H1 (cell line): ENCODE data around the gene AKAP12. TPM values are rescaled to one million over a fixed set of nuclear protein-coding genes. Genes with fewer than 3 reads are reported as not detected.

ENCODE experiments used
- CTCF ChIA-PET: fragments of 300-600 bp; sonication (Branson Sonifier 250); formaldehyde crosslinking; loops from one replicate; lab custom pipeline; 2021; ENCODE audit not compliant: partially characterized antibody; lab: Charles Lee
- POLR2A ChIA-PET: fragments of 300-600 bp; sonication (Branson Sonifier 250); formaldehyde crosslinking; loops from one replicate; lab custom pipeline; 2021; ENCODE audit warnings: inconsistent platforms; ENCODE audit not compliant: partially characterized antibody; lab: Charles Lee
- DNase-seq, 2 experiments: peaks; one replicate each; pipeline versions ENCODE4 v3.0.0 to v3.0.0-alpha.2; 2010 to 2022; ENCODE audit warnings: low spot score in 2 of 2, low read depth in 1 of 2, mixed read lengths in 1 of 2
- FAIRE-seq: peaks from 2 replicates; lab custom pipeline; 2011; peaks lifted over from hg19 to GRCh38; lab: Jason Lieb, UNC
- H2AFZ ChIP-seq: 2 replicates; pipeline ENCODE4 v1.8.1; 2012; ENCODE audit warnings: low read length, inconsistent platforms
- H2AK5ac ChIP-seq: 2 replicates; pipeline ENCODE4 v1.6.1; 2013; ENCODE audit warnings: low read depth, low read length
- H2BK120ac ChIP-seq: replicated peaks from 2 replicates; pipeline ENCODE3; 2013; ENCODE audit warnings: low read depth, low read length, inconsistent platforms
- H2BK12ac ChIP-seq: 2 replicates; pipeline ENCODE4 v1.6.1; 2013; ENCODE audit warnings: low read depth, low read length
- H2BK15ac ChIP-seq: 2 replicates; pipeline ENCODE4 v1.6.1; 2013; ENCODE audit warnings: low read length
- H2BK20ac ChIP-seq: 2 replicates; pipeline ENCODE4 v1.6.1; 2013; ENCODE audit warnings: low read length
- H2BK5ac ChIP-seq: 2 replicates; pipeline ENCODE4 v1.6.1; 2013; ENCODE audit warnings: low read depth, low read length
- H3K14ac ChIP-seq: 2 replicates; pipeline ENCODE4 v1.6.1; 2013; ENCODE audit warnings: inconsistent platforms; ENCODE audit not compliant: insufficient read length
- H3K18ac ChIP-seq: 2 replicates; pipeline ENCODE4 v1.6.1; 2013; ENCODE audit warnings: low read length; ENCODE audit errors: extremely low read depth
- H3K23ac ChIP-seq: 2 replicates; pipeline ENCODE4 v1.6.1; 2013; ENCODE audit warnings: inconsistent platforms; ENCODE audit not compliant: insufficient read length
- H3K23me2 ChIP-seq: 2 replicates; pipeline ENCODE4 v1.6.1; 2013; ENCODE audit warnings: low read depth, low read length
- H3K27ac ChIP-seq: 2 replicates; pipeline ENCODE4 v1.6.1; 2011; ENCODE audit warnings: low read depth, low read length, inconsistent platforms
- H3K27me3 ChIP-seq, 4 experiments: replicated peaks in 1 of 4; 1 replicate in 1 of 4; 2 replicates in 3 of 4; pipeline versions ENCODE4 v1.6.1 to v1.8.1; 2011 to 2013; ENCODE audit warnings: low read length in 3 of 4, mild to moderate bottlenecking in 3 of 4, inconsistent platforms in 2 of 4, mixed read lengths in 2 of 4, moderate library complexity in 1 of 4; ENCODE audit not compliant: control insufficient read depth in 3 of 4, insufficient read depth in 3 of 4; ENCODE audit errors: extremely low read depth in 1 of 4
- H3K36me3 ChIP-seq, 4 experiments: 2 replicates each; pipeline versions ENCODE4 v1.6.1 to v1.8.1; 2011 to 2013; ENCODE audit warnings: mild to moderate bottlenecking in 4 of 4, low read length in 3 of 4, moderate library complexity in 2 of 4, control low read depth in 1 of 4, inconsistent platforms in 1 of 4; ENCODE audit not compliant: insufficient read depth in 4 of 4, control insufficient read depth in 2 of 4
- H3K4ac ChIP-seq: replicated peaks from 2 replicates; pipeline ENCODE3; 2013; ENCODE audit warnings: low read length, low read depth, mixed read lengths, inconsistent platforms; ENCODE audit not compliant: insufficient read length
- H3K4me1 ChIP-seq, 4 experiments: replicated peaks in 1 of 4; 1 replicate in 1 of 4; 2 replicates in 3 of 4; pipeline versions ENCODE4 v1.6.1 to v1.8.1; 2011 to 2013; ENCODE audit warnings: low read length in 3 of 4, inconsistent platforms in 2 of 4, mixed read lengths in 1 of 4; ENCODE audit not compliant: insufficient read depth in 4 of 4, control insufficient read depth in 3 of 4
- H3K4me2 ChIP-seq, 2 experiments: 2 replicates each; pipeline versions ENCODE4 v1.6.1 to v1.8.1; 2011 to 2013; ENCODE audit warnings: low read depth in 2 of 2, low read length in 2 of 2, control low read depth in 1 of 2, inconsistent platforms in 1 of 2, mild to moderate bottlenecking in 1 of 2; ENCODE audit not compliant: insufficient read depth in 1 of 2
- H3K4me3 ChIP-seq, 4 experiments: fragments of 200-600, 300-600 bp in 1 of 4; sonication (generic), shearing (Covaris generic), sonication (Bioruptor Twin) in 1 of 4; 2 replicates each; pipeline versions ENCODE4 v1.5.1 to v1.8.1; 2011 to 2016; ENCODE audit warnings: low read length in 4 of 4, low read depth in 3 of 4, control low read depth in 2 of 4, inconsistent platforms in 2 of 4, mild to moderate bottlenecking in 2 of 4, mixed read lengths in 1 of 4, moderate library complexity in 1 of 4; ENCODE audit not compliant: insufficient read depth in 2 of 4; ENCODE audit errors: extremely low read depth in 1 of 4
- H3K56ac ChIP-seq: replicated peaks from 2 replicates; pipeline ENCODE3; 2013; ENCODE audit warnings: low read depth, mild to moderate bottlenecking, mixed read lengths, low read length, inconsistent platforms; ENCODE audit not compliant: insufficient read length
- H3K79me1 ChIP-seq: 2 replicates; pipeline ENCODE4 v1.6.1; 2013; ENCODE audit warnings: low read depth, low read length, control low read depth
- H3K79me2 ChIP-seq, 2 experiments: 2 replicates each; pipeline versions ENCODE4 v1.6.1 to v1.8.1; 2012 to 2013; ENCODE audit warnings: low read length in 2 of 2, mild to moderate bottlenecking in 2 of 2, inconsistent platforms in 1 of 2; ENCODE audit not compliant: insufficient read depth in 2 of 2, control insufficient read depth in 1 of 2
- H3K9ac ChIP-seq, 4 experiments: replicated peaks in 1 of 4; 1 replicate in 1 of 4; 2 replicates in 3 of 4; pipeline versions ENCODE4 v1.6.1 to v1.8.1; 2011 to 2013; ENCODE audit warnings: low read depth in 3 of 4, low read length in 3 of 4, control low read depth in 2 of 4, mild to moderate bottlenecking in 2 of 4, moderate library complexity in 2 of 4, inconsistent platforms in 1 of 4; ENCODE audit errors: extremely low read depth in 1 of 4
- H3K9me3 ChIP-seq, 2 experiments: 2 replicates each; pipeline versions ENCODE4 v1.6.1 to v1.8.1; 2012 to 2013; ENCODE audit warnings: mild to moderate bottlenecking in 2 of 2, moderate library complexity in 2 of 2, control low read depth in 1 of 2, inconsistent platforms in 1 of 2, low read depth in 1 of 2, low read length in 1 of 2, mixed read lengths in 1 of 2; ENCODE audit not compliant: insufficient read depth in 2 of 2
- H4K20me1 ChIP-seq, 2 experiments: replicated peaks in 1 of 2; 2 replicates each; pipeline versions ENCODE3 to v1.8.1; 2011 to 2013; ENCODE audit warnings: inconsistent platforms in 2 of 2, low read length in 2 of 2, mild to moderate bottlenecking in 1 of 2; ENCODE audit not compliant: insufficient read depth in 2 of 2, control insufficient read depth in 1 of 2
- H4K5ac ChIP-seq: 2 replicates; pipeline ENCODE4 v1.6.1; 2013; ENCODE audit warnings: low read length, low read depth, mixed read lengths, inconsistent platforms; ENCODE audit not compliant: insufficient read length
- H4K8ac ChIP-seq: 2 replicates; pipeline ENCODE4 v1.8.0; 2013; ENCODE audit warnings: mild to moderate bottlenecking, moderate library complexity, low read length, inconsistent platforms; ENCODE audit not compliant: insufficient read depth; ENCODE audit errors: extremely low read depth
- H4K91ac ChIP-seq: replicated peaks from 2 replicates; pipeline ENCODE3; 2013; ENCODE audit warnings: low read length, mixed read lengths, inconsistent platforms; ENCODE audit not compliant: insufficient read length
- CTBP2 ChIP-seq: IDR thresholded peaks from 2 replicates; pipeline ENCODE4 v1.7.0; 2011; ENCODE audit warnings: borderline replicate concordance, mild to moderate bottlenecking, moderate library complexity, mixed read lengths, low read length; ENCODE audit not compliant: insufficient read depth, insufficient read length
- GABPA ChIP-seq: IDR thresholded peaks from 2 replicates; pipeline ENCODE4 v1.6.1; 2011; ENCODE audit warnings: mild to moderate bottlenecking, low read length, moderate library complexity, borderline replicate concordance; ENCODE audit not compliant: insufficient read depth
- PHF8 ChIP-seq: fragments of 200-600 bp; sonication (generic); conservative IDR thresholded peaks from 2 replicates; pipeline ENCODE4 v1.7.1; 2012; ENCODE audit warnings: low read depth, mild to moderate bottlenecking, inconsistent platforms, low read length, moderate library complexity
- SIN3A ChIP-seq, 2 experiments: IDR thresholded peaks in 1 of 2; conservative IDR thresholded peaks in 1 of 2; 2 replicates each; pipeline ENCODE4 v1.6.1; 2011 to 2012; ENCODE audit warnings: low read length in 2 of 2, improper control_type of control experiment in 1 of 2, low read depth in 1 of 2, mild to moderate bottlenecking in 1 of 2
- SIX5 ChIP-seq: IDR thresholded peaks from 2 replicates; pipeline ENCODE4 v1.6.1; 2011; ENCODE audit warnings: mild to moderate bottlenecking, low read depth, low read length
- YY1 ChIP-seq: IDR thresholded peaks from 2 replicates; pipeline ENCODE4 v1.6.1; 2011; ENCODE audit warnings: low read depth, mild to moderate bottlenecking, low read length
- WGBS, 2 experiments: shearing (Covaris generic) in 1 of 2; methylation state at CpG; one replicate each; pipeline versions ENCODE4 v1.1.6 to v1.1.7; 2013 to 2015; ENCODE audit warnings: low lambda C conversion rate in 2 of 2, mixed read lengths in 2 of 2, inconsistent platforms in 1 of 2, low coverage in 1 of 2, missing lambda C conversion rate in 1 of 2; ENCODE audit not compliant: insufficient replicate concordance in 2 of 2, insufficient coverage in 1 of 2, insufficient read length in 1 of 2; ENCODE audit errors: extremely low coverage in 1 of 2, missing lambda C conversion rate in 1 of 2; 5-methylcytosine and 5-hydroxymethylcytosine counted together
- polyA plus RNA-seq, 7 experiments: library from polyadenylated mRNA; depleted of rRNA in 3 of 7; stranded (reverse) in 5 of 7; unstranded in 2 of 7; fragments of >200 nt in 5 of 7; fragments of 200-250 nt in 2 of 7; gene quantifications; 1 replicate in 5 of 7; 2 replicates in 1 of 7; 4 replicates in 1 of 7; pipeline versions ENCODE4 v1.2.1 to v1.2.3, GENCODE V29; 2011 to 2013; ENCODE audit warnings: missing spikeins in 2 of 7, mixed read lengths in 2 of 7
- total RNA-seq: library from RNA; stranded (reverse); fragmentation: NEBNext Ultra II Directional; extraction: Animal tissue kit (Norgen Biotek cat#: 25700); gene quantifications from 2 replicates; pipeline ENCODE4 v1.2.1, GENCODE V29; 2021
- TF ChIP-seq, protein P1 (sequence below): IDR thresholded peaks from 2 replicates; pipeline ENCODE4 v1.6.1; 2012; ENCODE audit warnings: inconsistent platforms

AKAP12 gene
- total and polyA plus RNA-seq, 2 of the 8 experiments (the other 6 are each of a cell fraction or from before 2014, with no cell fraction given), result 14.6 to 79.2 TPM

DNA sequence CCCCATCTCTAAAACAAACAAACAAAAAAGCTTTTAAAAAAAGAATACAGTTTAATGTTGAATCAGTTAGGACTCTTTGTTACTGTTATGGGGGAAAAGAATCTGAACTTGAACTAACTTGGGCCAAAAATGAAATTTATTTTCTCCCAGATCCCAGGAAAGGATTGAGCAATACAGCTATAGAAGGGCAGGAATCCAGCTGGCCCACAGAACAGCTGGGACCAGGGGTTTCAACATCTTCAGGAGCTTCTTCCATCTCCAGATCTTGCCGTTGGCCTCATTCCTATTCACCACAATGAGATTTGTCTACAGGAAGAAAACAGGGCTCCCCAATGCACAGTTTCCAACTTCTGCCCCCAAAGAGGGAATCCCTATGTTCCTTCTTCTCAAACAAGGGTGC, 43.2 kb upstream of the AKAP12 start:
- H2AFZ ChIP-seq, result no peak overlapping the region
- no peak overlapping the region for H3K4ac ChIP-seq
- H3K79me1 ChIP-seq, result no peaks in the 10 kb centered on the region
- no peaks in the 10 kb centered on the region for H4K20me1 ChIP-seq
- no peaks in the 10 kb centered on the region for H3K23me2 ChIP-seq
- H4K8ac ChIP-seq, result no peak overlapping the region
- ChIA-PET POLR2A (interaction anchor here (1.0 kb wide), 1 partner anchor 43 kb away, joined by 3 read pairs; the partner anchor contains the start of gene AKAP12), CTCF (interaction anchor here (0.7 to 1.3 kb wide), 4 partner anchors 13 to 182 kb away, joined by 3 read pairs; no protein-coding TSS in a partner anchor)
- H2BK120ac ChIP-seq, result no peak overlapping the region
- H3K27me3 ChIP-seq, result no peaks in the 10 kb centered on the region
- no peak overlapping the region for H3K18ac ChIP-seq
- WGBS, 2 experiments, result 83% methylated on average over 1 of the region's 1 CpG; no CpG with 5 or more reads in 1 of the 2 experiments
- H3K36me3 ChIP-seq, result no peaks in the 10 kb centered on the region
- H3K4me3 ChIP-seq, result no peak overlapping the region
- no peak overlapping the region for H2BK5ac ChIP-seq
- H3K27ac ChIP-seq, result no peak overlapping the region
- H3K23ac ChIP-seq, result no peak overlapping the region
- H2BK12ac ChIP-seq, result no peak overlapping the region
- no peak for FAIRE-seq
- H3K14ac ChIP-seq, result no peak overlapping the region
- no peak overlapping the region for H3K9ac ChIP-seq
- H3K4me2 ChIP-seq, result no peak overlapping the region
- no peak overlapping the region for H2BK15ac ChIP-seq
- no peaks in the 10 kb centered on the region for H3K9me3 ChIP-seq
- TF ChIP-seq SIX5 (no peak), SIN3A (conservative IDR thresholded peaks at IDR 0.05 in 1 of 2, IDR thresholded peaks at IDR 0.05 in 1 of 2; ENCODE audit: low read depth in 1 of 2, low read length in 2 of 2) (no peak), GABPA (no peak), YY1 (no peak), PHF8 (no peak), CTBP2 (no peak)
- TF ChIP-seq, protein P1, sequence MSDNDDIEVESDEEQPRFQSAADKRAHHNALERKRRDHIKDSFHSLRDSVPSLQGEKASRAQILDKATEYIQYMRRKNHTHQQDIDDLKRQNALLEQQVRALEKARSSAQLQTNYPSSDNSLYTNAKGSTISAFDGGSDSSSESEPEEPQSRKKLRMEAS, result no peak
- no peak overlapping the region for H2BK20ac ChIP-seq
- H3K56ac ChIP-seq, result no peak overlapping the region
- DNase-seq, result no peak
- no peak overlapping the region for H2AK5ac ChIP-seq
- H4K91ac ChIP-seq, result no peak overlapping the region
- no peaks in the 10 kb centered on the region for H3K79me2 ChIP-seq
- no peak overlapping the region for H4K5ac ChIP-seq
- no peaks in the 10 kb centered on the region for H3K4me1 ChIP-seq
